T-cell (primary cell): ENCODE results near the gene C5orf63. TPM values are rescaled to one million over a fixed set of nuclear protein-coding genes. Genes with fewer than 3 reads are reported as not detected.

Source experiments
- ATAC-seq, 4 experiments: fragments of 200-7000 bp in 3 of 4; fragments of 150-1000 bp in 1 of 4; cut with Tn5 transposase; replicated peaks in 1 of 4; 1 replicate in 3 of 4; 2 replicates in 1 of 4; pipeline ENCODE4 v1.10.0; 2021; ENCODE audit warnings: moderate library complexity in 3 of 4, mild to moderate bottlenecking in 2 of 4, moderate number of reproducible peaks in 1 of 4
- CTCF ChIA-PET, 2 donors: fragments of 300-600 bp; sonication (Branson Sonifier 250); formaldehyde crosslinking; loops; one replicate each; lab custom pipeline; 2022; ENCODE audit warnings: antibody characterized with exemption in 2 of 2; lab: Charles Lee
- POLR2A ChIA-PET, 2 donors: fragments of 300-600 bp; sonication (Branson Sonifier 250); formaldehyde crosslinking; loops; one replicate each; lab custom pipeline; 2022; ENCODE audit warnings: antibody characterized with exemption in 2 of 2; lab: Charles Lee
- DNase-seq, 35 experiments: peaks; one replicate each; pipeline versions ENCODE4 v3.0.0 to v3.0.0-alpha.2; 2013 to 2023
- H3K27ac ChIP-seq: one replicate; pipeline ENCODE4 v1.5.1; 2013; ENCODE audit warnings: low read length
- H3K27me3 ChIP-seq, 2 experiments: replicated peaks in 1 of 2; 1 replicate in 1 of 2; 2 replicates in 1 of 2; pipeline versions ENCODE4 v1.6.1 to v1.7.0; 2013; ENCODE audit warnings: low read length in 1 of 2, mixed read lengths in 1 of 2; ENCODE audit not compliant: control insufficient read depth in 2 of 2, insufficient read depth in 2 of 2; ENCODE audit errors: extremely low read depth in 1 of 2
- H3K36me3 ChIP-seq, 2 donors: 1 replicate in 1 of 2; 2 replicates in 1 of 2; pipeline versions ENCODE4 v1.6.1 to v1.7.0; 2013; ENCODE audit warnings: low read length in 1 of 2; ENCODE audit not compliant: control insufficient read depth in 2 of 2, insufficient read depth in 1 of 2; ENCODE audit errors: extremely low read depth in 1 of 2
- H3K4me1 ChIP-seq, 2 experiments: 1 replicate in 1 of 2; 2 replicates in 1 of 2; pipeline versions ENCODE4 v1.6.1 to v1.7.0; 2013; ENCODE audit warnings: low read length in 2 of 2, mixed read lengths in 1 of 2; ENCODE audit not compliant: insufficient read depth in 2 of 2, control insufficient read depth in 1 of 2; ENCODE audit errors: extremely low read depth in 1 of 2
- H3K4me3 ChIP-seq, 2 donors: 1 replicate in 1 of 2; 2 replicates in 1 of 2; pipeline versions ENCODE4 v1.5.1 to v1.7.0; 2013; ENCODE audit warnings: mild to moderate bottlenecking in 2 of 2, low read length in 1 of 2, moderate library complexity in 1 of 2; ENCODE audit not compliant: control insufficient read depth in 1 of 2; ENCODE audit errors: extremely low read depth in 1 of 2
- H3K9me3 ChIP-seq: 2 replicates; pipeline ENCODE4 v1.7.0; 2013
- H3K27ac Mint-ChIP-seq, 2 donors: one replicate each; pipeline ENCODE4 v1.8.0; 2020 to 2021; ENCODE audit warnings: mild to moderate bottlenecking in 2 of 2, mixed read lengths in 2 of 2
- H3K27me3 Mint-ChIP-seq, 2 donors: one replicate each; pipeline ENCODE4 v1.8.0; 2021 to 2022; ENCODE audit warnings: mixed read lengths in 2 of 2
- H3K36me3 Mint-ChIP-seq: one replicate; pipeline ENCODE4 v1.8.0; 2021; ENCODE audit warnings: mixed read lengths
- H3K4me1 Mint-ChIP-seq, 3 donors: one replicate each; pipeline ENCODE4 v1.8.0; 2020 to 2022; ENCODE audit warnings: mixed read lengths in 3 of 3, mild to moderate bottlenecking in 1 of 3
- H3K4me3 Mint-ChIP-seq, 3 donors: one replicate each; pipeline ENCODE4 v1.8.0; 2020 to 2022; ENCODE audit warnings: mild to moderate bottlenecking in 3 of 3, mixed read lengths in 3 of 3, moderate library complexity in 3 of 3
- H3K9me3 Mint-ChIP-seq, 3 donors: one replicate each; pipeline ENCODE4 v1.8.0; 2020 to 2022; ENCODE audit warnings: mixed read lengths in 3 of 3
- WGBS: methylation state at CpG from one replicate; pipeline ENCODE4 v1.1.5; 2013; ENCODE audit warnings: missing lambda C conversion rate; ENCODE audit not compliant: insufficient coverage; 5-methylcytosine and 5-hydroxymethylcytosine counted together
- total RNA-seq, 35 experiments: library from RNA in 6 of 35; stranded (reverse) in 6 of 35; fragments of 120-200 nt in 1 of 35; gene quantifications; one replicate each; pipeline versions ENCODE4 v1.2.1 to v1.2.4 and lab custom pipeline; 2013 to 2026

The C5orf63 gene
- total RNA-seq, 5 donors from 2014 or later (not counting 1 experiment from before 2014, with no cell fraction given), result 7.4 to 13.5 (median 11.5) TPM

DNA sequence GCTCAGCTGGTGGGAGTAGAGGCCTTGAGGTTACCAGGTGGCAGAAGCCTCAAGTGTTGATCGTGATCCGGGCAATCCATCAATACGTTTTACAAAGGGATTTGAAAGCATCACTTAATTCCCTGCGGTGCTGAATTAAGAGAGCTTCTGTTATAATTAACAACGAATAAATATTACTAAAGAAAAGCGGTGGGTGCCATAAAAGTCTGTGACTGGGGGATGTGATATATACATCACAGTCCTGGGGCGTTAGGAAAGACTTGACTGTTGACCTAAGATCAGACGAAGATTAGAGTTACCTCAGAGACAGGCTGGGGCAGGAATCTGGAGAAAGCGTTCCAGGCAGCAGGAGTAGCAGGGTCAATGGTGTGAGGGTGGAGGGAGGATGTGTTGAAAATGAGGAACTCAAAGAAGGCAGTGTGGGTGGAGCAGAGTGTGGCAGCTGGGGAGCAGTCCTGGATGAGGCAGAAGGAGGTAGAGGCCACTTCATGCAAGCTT lies 6.7 kb upstream of the C5orf63 start:
- H3K9me3 ChIP-seq, result no peaks in the 10 kb centered on the region
- Mint-ChIP-seq H3K4me3 (no peak overlapping the region), H3K9me3 (no peaks in the 10 kb centered on the region), H3K27ac (no peak overlapping the region), H3K4me1 (no peaks in the 10 kb centered on the region), H3K36me3 (no peaks in the 10 kb centered on the region), H3K27me3 (peaks cover 6 to 9% of the 10 kb centered on the region in 2 donors)
- no peaks in the 10 kb centered on the region for H3K36me3 ChIP-seq
- no peak overlapping the region for H3K27ac ChIP-seq
- no peak for ATAC-seq
- POLR2A ChIA-PET, result interaction anchor here in 1 of 2 donors (0.5 kb wide), 1 partner anchor 499 kb away, joined by 4 read pairs; no protein-coding TSS in a partner anchor
- no peak overlapping the region for H3K4me3 ChIP-seq
- WGBS, result 62% methylated on average over 4 of the region's 9 CpGs
- CTCF ChIA-PET, result no interaction called here
- H3K27me3 ChIP-seq, result no peaks in the 10 kb centered on the region
- DNase-seq, result peak in 1 of 35 experiments; percentile 6
- H3K4me1 ChIP-seq, result no peaks in the 10 kb centered on the region

GRCh38 chr5:127077366-127077765 lies 4.1 kb upstream of the C5orf63 start:
- CTCF ChIA-PET, result no interaction called here
- Mint-ChIP-seq H3K4me1 (peaks cover 14 to 19% (median 16%) of the 10 kb centered on the region in 3 donors), H3K4me3 (no peak overlapping the region)

GRCh38 chr5:127076315-127077129 lies 3.2 kb upstream of the C5orf63 start:
- Mint-ChIP-seq H3K9me3 (peaks cover 0 to 4% (median 0%) of the 10 kb centered on the region in 3 donors), H3K4me3 (no peak overlapping the region), H3K4me1 (peaks cover 17 to 23% (median 18%) of the 10 kb centered on the region in 3 donors), H3K27ac (no peak overlapping the region), H3K36me3 (peaks cover under 1% of the 10 kb centered on the region), H3K27me3 (peaks cover 5 to 6% of the 10 kb centered on the region in 2 donors)
- H3K27ac ChIP-seq, result no peak overlapping the region
- DNase-seq (no peak), ATAC-seq (no peak)
- peaks cover 8 to 10% of the 10 kb centered on the region in 2 experiments for H3K4me1 ChIP-seq
- WGBS, result 83% methylated on average over 2 of the region's 4 CpGs
- no peaks in the 10 kb centered on the region for H3K9me3 ChIP-seq
- H3K36me3 ChIP-seq, result no peaks in the 10 kb centered on the region
- ChIA-PET CTCF (interaction anchor here in 1 of 2 donors (0.5 kb wide), 1 partner anchor 417 kb away, joined by 3 read pairs; no protein-coding TSS in a partner anchor), POLR2A (interaction anchor here in 1 of 2 donors (0.5 kb wide), 1 partner anchor 431 kb away, joined by 4 read pairs; no protein-coding TSS in a partner anchor)
- no peak overlapping the region for H3K4me3 ChIP-seq
- H3K27me3 ChIP-seq, result no peaks in the 10 kb centered on the region

More at GRCh38 chr5:127077366-127077765, 4.1 kb upstream of the C5orf63 start:
- ATAC-seq, result no peak
- no peak for DNase-seq
- Histone ChIP-seq H3K9me3 (no peaks in the 10 kb centered on the region), H3K27me3 (no peaks in the 10 kb centered on the region), H3K4me1 (peaks cover 6 to 10% of the 10 kb centered on the region in 2 experiments), H3K27ac (no peak overlapping the region), H3K36me3 (no peaks in the 10 kb centered on the region), H3K4me3 (no peak overlapping the region)
- no peak overlapping the region for H3K27ac Mint-ChIP-seq
- peaks cover 5 to 6% of the 10 kb centered on the region in 2 donors for H3K27me3 Mint-ChIP-seq
- no peaks in the 10 kb centered on the region for H3K36me3 Mint-ChIP-seq
- no CpG with 5 or more reads among the region's 1 CpG for WGBS
- POLR2A ChIA-PET, result no interaction called here
- peaks cover 0 to 4% (median 0%) of the 10 kb centered on the region in 3 donors for H3K9me3 Mint-ChIP-seq

- ChIA-PET POLR2A (interaction anchor here in 1 of 2 donors (0.5 kb wide), 1 partner anchor 497 kb away, joined by 3 read pairs; no protein-coding TSS in a partner anchor), CTCF (interaction anchor here in 1 of 2 donors (0.6 kb wide), 1 partner anchor 237 kb away, joined by 3 read pairs; no protein-coding TSS in a partner anchor)
- ATAC-seq (no peak), DNase-seq (no peak)
- Mint-ChIP-seq H3K9me3 (peaks cover 0 to 4% (median 0%) of the 10 kb centered on the region in 3 donors), H3K27ac (no peak overlapping the region), H3K4me1 (peaks cover 18 to 30% (median 22%) of the 10 kb centered on the region in 3 donors), H3K36me3 (peaks cover 8% of the 10 kb centered on the region), H3K27me3 (no peaks in the 10 kb centered on the region), H3K4me3 (peak overlapping the region in 1 of 3 donors; percentile 92)
- Histone ChIP-seq H3K4me3 (no peak overlapping the region), H3K36me3 (no peaks in the 10 kb centered on the region), H3K27ac (no peak overlapping the region), H3K9me3 (no peaks in the 10 kb centered on the region), H3K27me3 (no peaks in the 10 kb centered on the region), H3K4me1 (peaks cover 8 to 10% of the 10 kb centered on the region in 2 experiments)
- WGBS, result no CpG with 5 or more reads among the region's 3 CpGs
These were observed 1.2 kb upstream of the C5orf63 start for GRCh38 chr5:127074466-127074865.

- H3K9me3 ChIP-seq, result no peaks in the 10 kb centered on the region
- Mint-ChIP-seq H3K27me3 (no peaks in the 10 kb centered on the region), H3K4me3 (no peak overlapping the region), H3K9me3 (peaks cover 0 to 4% (median 0%) of the 10 kb centered on the region in 3 donors), H3K4me1 (peaks cover 23 to 36% (median 27%) of the 10 kb centered on the region in 3 donors), H3K27ac (no peak overlapping the region), H3K36me3 (peaks cover 17% of the 10 kb centered on the region)
- peaks cover 8 to 10% of the 10 kb centered on the region in 2 experiments for H3K4me1 ChIP-seq
- H3K36me3 ChIP-seq, result no peaks in the 10 kb centered on the region
- CTCF ChIA-PET, result interaction anchor here in 1 of 2 donors (0.8 kb wide), 1 partner anchor 10 kb away, joined by 3 read pairs; no protein-coding TSS in a partner anchor
- ATAC-seq, result no peak
- DNase-seq, result no peak
- H3K27me3 ChIP-seq, result no peaks in the 10 kb centered on the region
- no peak overlapping the region for H3K4me3 ChIP-seq
- WGBS, result no CpG with 5 or more reads among the region's 2 CpGs
- POLR2A ChIA-PET, result no interaction called here
- H3K27ac ChIP-seq, result no peak overlapping the region
These were observed 3.1 kb downstream of the C5orf63 start for GRCh38 chr5:127070243-127070642.

DNA sequence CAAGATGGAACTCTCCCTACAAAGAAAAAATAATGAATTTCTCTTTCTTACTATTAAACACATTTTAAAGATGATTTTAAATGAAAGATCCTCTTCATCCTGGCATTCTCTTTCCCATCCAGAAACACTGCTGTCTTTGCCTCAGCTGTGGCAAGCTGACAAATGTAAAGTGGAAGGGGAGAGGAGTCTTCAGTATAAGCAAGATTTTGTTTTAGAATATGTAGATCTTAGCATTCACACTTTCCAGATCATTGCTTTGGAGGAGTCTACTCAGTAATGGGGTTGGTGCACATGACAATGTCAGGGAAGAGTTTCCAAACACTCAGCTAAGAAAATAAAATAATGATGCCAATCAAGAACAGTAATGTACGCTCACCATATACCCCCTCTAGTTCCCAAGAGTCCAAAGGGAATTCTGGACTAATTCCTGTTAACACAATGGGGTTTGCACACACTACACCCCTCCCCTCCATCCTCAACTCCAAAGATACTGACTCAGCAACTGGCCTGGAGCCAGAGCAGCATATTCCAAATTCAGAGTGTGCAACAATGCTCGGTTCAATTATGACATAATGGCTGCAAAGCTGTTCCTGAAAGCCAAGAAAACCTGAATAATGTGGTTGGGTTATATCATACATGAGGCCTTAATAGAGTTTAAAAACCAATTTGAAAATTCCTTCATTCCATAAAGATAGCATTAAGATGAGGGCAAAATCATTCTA lies 4.6 kb downstream of the C5orf63 start:
- Histone ChIP-seq H3K27ac (no peak overlapping the region), H3K4me3 (no peak overlapping the region), H3K9me3 (no peaks in the 10 kb centered on the region), H3K27me3 (no peaks in the 10 kb centered on the region), H3K36me3 (no peaks in the 10 kb centered on the region), H3K4me1 (peaks cover 6 to 7% of the 10 kb centered on the region in 2 experiments)
- no peak overlapping the region for H3K27ac Mint-ChIP-seq
- peaks cover 0 to under 1% (median 0%) of the 10 kb centered on the region in 3 donors for H3K9me3 Mint-ChIP-seq
- POLR2A ChIA-PET, result no interaction called here
- peaks cover 17% of the 10 kb centered on the region for H3K36me3 Mint-ChIP-seq
- H3K27me3 Mint-ChIP-seq, result no peaks in the 10 kb centered on the region
- DNase-seq (no peak), ATAC-seq (no peak)
- WGBS, result 80% methylated on average over 1 of the region's 2 CpGs
- CTCF ChIA-PET, result no interaction called here
- no peak overlapping the region for H3K4me3 Mint-ChIP-seq
- H3K4me1 Mint-ChIP-seq, result peaks cover 18 to 30% (median 23%) of the 10 kb centered on the region in 3 donors
